GM19238 (cell line): Measurements from ENCODE around the gene RHO.
"Not testable (repeated sequence)": the region's sequence is repeated elsewhere in the genome, so short reads cannot be mapped to it uniquely, and the experiment has no call there.

Experiments used
- DNase-seq: peaks from one replicate; pipeline ENCODE4 v3.0.0; 2011; ENCODE audit warnings: low spot score; ENCODE audit not compliant: insufficient read length

Gene RHO

DNA sequence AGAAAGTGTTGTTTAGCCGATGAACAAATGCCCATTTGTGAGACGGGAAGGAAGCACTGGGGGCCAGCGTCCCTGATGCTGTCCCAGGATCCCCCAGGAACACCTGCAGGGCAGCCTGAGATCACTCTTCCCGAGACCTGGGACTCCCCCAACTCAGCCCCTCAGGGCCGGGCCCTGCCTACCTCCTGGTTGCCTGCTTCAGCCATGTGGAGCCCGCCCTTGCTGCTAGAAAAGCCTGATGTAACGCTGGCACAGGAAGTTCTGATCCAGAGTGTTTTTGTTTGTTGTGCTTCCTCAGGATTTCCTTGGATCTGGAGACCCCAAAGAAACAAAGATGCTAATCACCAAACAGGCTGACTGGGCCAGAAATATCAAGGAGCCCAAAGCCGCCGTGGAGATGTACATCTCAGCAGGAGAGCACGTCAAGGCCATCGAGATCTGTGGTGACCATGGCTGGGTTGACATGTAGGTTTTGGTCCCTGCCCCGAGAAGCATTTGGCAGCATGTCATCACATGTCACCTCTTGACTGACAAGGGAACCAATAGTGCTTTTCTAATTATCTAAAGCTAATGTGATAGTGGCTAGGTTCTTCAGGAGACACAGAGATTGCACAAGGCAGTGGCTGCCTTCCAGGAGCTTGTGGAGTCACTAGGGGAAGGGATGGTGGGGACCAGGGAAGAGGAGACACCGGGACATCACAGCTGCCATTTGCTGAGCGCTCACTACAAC lies 28.7 kb upstream of the RHO start:
- DNase-seq: not testable (repeated sequence)

DNA sequence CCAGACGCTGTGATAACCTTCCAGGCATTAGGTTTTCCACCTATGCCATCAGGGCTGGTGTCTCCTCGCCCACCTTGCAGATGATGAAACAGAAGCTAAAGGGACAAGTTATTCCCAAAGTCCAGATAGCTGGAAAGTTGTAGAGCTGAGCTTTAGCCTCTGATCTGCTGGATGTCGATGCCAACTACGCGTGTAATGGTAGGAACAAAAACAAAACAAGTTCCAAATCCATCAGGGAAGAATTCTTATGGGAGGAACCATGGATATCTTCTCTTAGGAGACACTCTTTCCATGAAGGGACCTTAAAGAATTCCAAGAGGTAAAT lies 28.1 kb upstream of the RHO start:
- DNase-seq: no peak

GRCh38 chr3:129501630-129502029 lies 26.8 kb upstream of the RHO start:
- no peak for DNase-seq

DNA sequence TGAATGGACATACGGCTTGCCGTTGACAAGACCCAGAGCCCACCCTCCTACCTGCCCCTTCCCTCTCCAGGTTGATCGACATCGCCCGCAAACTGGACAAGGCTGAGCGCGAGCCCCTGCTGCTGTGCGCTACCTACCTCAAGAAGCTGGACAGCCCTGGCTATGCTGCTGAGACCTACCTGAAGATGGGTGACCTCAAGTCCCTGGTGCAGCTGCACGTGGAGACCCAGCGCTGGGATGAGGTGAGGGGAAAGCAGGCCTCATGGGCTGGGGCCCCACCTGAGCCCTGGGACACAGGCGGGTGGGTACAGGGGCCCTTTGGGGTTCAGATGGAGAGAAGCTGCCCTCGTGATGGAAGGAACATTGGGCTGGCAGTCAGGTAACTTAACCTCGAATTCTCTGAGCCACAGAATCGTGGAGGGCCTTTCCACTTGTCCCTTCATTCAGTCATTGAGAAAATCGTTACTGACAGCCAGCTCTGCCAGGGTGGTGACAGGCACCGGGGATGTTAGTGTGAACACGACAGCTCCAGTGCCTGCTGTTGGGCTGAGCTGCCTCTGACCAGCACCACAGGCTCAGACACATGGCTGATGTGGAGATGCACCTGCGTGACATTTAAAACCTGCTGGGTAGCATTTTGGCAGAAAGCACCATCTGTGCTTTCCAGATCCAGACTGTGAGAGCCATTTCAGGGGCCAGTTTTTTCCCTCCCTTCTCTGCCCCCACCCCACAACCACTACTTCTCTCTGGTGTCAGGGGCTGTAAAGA lies 25.6 kb upstream of the RHO start:
- no peak for DNase-seq

DNA sequence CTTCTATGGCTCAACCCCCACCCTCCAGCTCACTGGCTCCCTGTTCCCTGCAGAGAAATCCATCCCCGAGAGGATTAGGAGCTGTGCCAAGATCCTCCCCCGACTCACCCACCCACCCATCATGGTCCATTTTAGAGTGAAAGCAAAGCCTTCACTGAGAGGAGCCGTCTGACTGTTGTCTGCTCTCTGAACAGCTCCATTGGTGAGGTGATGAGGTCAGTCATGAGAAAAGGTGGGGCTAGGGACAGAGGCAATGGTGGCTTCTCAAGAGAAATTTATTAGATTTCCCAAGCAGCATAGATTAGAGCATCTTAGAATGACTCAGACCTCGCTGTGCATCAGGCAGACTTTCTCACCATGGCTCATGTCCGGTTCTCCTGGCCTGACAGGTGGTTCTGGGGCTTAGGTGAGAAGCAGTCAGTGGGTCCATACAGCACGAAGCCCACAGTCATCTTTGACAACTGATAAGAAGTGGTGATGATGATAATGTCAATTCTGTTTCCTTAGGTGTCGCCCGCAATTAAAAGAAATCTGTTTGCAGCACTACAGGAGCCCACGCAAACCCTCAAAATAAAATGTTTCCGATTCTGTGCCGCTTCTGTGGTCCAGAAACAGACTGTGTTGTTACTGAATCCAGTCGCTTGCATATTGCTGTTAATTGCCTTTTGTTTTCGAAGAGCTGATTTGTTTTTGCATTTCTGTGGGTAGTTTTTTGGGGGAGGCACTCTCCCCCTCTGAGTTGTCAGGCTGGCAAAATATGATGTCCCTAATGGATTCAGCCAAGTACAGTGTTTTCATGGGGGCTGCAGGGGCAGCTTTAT lies 24.8 kb upstream of the RHO start:
- DNase-seq: no peak

DNA sequence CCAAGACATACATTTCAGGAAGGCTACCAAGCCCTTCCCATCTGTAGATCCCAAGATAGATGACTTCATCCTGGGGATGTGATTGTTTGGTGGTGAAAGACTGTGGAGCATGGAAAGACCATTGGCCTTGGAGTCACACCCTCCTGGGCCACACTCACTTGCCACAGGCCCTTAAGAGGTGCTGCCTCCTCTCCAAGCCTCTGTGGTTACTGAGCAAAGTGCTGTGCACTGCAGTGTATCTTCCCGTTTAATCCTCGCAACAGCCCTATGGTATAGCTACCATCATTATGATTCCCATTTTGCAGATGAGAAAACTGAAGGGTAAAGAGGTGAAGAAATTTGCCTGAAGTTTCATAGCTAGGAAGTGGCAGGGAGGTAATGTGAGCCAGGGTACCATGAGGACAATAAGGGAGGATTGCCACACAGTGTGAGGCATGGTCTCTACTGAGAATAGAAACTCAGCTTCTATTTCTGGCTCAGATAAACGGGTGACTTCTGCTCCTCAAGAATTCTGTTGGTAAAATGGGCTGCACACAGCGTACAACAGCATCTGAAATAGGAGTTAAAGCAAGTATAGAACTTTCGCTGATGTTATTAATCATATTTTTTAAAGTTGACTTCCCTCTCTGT lies 23.9 kb upstream of the RHO start:
- DNase-seq: no peak

- DNase-seq: no peak
These were observed 23.1 kb upstream of the RHO start for GRCh38 chr3:129505341-129505740.

DNA sequence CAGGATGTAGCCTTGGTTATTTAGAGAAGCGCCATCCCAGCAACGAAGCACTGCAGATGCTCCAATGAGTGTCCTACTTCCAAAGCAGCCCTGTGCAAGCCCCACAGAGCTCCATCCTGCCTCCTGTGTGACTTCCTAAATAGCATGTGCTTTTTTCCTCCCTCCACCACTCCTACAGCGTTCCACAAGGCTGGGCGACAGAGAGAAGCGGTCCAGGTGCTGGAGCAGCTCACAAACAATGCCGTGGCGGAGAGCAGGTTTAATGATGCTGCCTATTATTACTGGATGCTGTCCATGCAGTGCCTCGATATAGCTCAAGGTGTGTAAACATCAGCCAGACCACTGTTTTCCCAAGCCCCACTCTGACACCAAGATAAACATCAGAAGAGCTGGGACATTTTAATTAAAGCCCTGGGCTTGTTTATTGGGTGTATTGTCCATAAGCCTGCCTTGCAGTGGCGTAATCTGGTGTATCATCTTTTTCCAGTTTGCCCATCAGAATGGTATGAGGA lies 22.2 kb upstream of the RHO start:
- DNase-seq: no peak

DNA sequence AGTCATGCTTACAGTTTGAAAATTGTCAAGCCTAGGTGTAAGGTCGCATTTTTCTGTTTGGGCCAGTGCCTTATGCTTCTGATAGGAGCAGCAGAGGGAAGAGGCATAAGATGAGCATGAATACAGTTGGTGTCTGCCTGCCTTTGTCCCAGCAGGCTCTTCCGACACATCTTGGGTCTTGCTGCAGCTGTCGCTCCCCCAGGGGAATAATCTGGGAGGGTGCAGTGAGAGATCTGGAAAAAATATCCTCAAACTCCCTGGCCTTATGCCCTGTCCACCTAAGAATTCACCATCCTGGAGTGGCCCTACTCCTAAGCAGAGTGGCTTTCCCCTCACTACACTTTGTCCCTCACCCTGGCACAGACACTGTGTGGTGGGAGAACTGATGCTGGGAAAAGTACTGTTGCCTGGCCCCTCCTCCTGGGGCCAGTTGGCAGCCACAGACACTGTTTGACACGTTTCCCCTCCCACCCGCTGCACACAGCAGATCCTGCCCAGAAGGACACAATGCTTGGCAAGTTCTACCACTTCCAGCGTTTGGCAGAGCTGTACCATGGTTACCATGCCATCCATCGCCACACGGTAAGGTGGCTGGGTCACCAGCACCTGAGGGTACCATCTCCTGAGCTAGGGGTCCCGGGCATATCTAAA lies 21.1 kb upstream of the RHO start:
- no peak for DNase-seq

DNA sequence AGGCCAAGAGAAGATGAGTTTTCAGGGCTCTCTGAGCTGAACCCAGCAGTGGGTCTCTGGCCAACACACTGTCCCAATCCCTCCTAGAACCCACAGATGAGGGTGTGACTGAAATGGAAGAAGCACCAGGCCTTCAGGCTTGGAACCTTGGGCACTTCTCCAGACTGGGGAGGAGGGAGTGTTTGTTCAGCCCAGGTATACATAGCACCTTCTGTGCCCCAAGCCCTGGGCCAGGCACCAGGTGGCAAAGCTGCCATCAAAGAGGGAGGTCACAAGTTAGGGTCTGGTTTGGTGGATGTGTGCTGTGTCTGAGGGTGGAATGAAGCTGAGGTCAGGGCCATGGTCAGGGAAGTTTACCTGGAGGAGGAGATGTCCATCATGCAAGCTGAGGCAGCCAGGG lies 15.8 kb upstream of the RHO start:
- DNase-seq: no peak

- no peak for DNase-seq
These were observed 14.7 kb upstream of the RHO start for GRCh38 chr3:129513705-129514104.

DNA sequence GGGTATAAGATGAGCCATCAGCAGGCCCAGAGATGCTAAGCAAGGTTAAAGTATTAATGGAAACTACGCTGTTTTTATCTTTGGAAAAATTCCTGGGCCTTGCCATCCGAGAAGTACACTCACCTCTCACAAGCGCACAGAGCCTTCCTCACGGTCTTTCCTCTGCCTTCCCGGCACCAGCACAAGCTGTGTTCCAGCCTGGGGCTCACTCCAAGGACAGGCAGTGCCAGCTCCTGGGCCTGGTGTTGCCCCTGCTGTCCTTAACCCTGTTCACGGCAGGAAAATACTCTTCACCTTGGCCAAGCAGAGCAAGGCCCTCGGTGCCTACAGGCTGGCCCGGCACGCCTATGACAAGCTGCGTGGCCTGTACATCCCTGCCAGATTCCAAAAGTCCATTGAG lies 14.3 kb upstream of the RHO start:
- no peak for DNase-seq

DNA sequence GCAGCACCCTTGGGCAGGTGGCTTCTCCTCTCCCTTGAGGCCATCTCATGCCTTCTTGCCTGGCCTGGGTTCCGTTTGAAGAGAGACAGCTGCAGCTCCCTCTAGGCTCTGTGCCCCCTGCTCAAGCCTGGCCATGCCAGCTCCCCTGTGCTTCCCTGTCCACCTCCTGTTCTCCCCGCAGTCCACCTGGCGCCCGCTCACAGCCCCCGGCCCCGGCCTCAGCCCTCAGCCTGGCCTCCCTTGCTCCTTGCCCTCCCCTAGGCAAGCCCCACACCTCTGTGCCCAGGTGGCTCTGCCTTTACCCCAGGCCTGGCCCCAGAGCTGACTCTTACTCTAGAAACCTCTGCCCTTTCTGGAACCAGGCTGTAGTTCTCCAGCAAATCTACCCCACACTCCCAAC lies 13.9 kb upstream of the RHO start:
- no peak for DNase-seq

GRCh38 chr3:129515108-129515820 lies 13.2 kb upstream of the RHO start:
- not testable (repeated sequence) for DNase-seq

- not testable (repeated sequence) for DNase-seq
These were observed 12.5 kb upstream of the RHO start for GRCh38 chr3:129515821-129516432.

- no peak for DNase-seq
These were observed 10.9 kb upstream of the RHO start for GRCh38 chr3:129517516-129517915.

DNA sequence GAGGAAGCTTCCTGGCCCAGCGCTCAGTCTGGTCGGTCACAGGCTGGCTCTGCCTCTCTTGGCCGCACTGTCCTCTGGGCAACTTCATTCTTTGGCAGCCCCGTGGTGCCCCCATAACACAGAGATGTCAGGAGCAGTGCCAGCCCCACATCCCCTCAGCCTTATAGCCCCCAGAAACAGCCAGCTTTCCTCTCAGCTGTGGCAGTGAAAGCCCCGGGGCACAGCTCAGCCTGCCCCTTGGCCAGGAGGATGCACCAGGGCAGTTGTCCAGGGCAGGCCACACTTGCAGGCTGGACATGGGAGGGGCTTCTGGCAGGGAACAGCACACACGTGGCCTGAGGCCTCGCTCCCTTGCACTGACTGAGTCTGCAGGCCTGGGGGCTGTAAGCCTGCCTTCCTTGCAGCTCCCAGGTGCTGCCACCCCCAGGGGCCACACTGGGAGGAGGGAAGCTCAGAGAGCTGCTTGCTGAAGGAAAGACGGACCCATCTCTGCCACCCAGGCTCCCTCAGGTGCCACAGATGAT lies 10.3 kb upstream of the RHO start:
- DNase-seq: no peak

GRCh38 chr3:129518581-129518980 lies 9.9 kb upstream of the RHO start:
- no peak for DNase-seq

- no peak for DNase-seq
These were observed 9.0 kb upstream of the RHO start for GRCh38 chr3:129519449-129519848.
